ENCODE data around the gene PRR5L.

- TF ChIP-seq, protein P1, sequence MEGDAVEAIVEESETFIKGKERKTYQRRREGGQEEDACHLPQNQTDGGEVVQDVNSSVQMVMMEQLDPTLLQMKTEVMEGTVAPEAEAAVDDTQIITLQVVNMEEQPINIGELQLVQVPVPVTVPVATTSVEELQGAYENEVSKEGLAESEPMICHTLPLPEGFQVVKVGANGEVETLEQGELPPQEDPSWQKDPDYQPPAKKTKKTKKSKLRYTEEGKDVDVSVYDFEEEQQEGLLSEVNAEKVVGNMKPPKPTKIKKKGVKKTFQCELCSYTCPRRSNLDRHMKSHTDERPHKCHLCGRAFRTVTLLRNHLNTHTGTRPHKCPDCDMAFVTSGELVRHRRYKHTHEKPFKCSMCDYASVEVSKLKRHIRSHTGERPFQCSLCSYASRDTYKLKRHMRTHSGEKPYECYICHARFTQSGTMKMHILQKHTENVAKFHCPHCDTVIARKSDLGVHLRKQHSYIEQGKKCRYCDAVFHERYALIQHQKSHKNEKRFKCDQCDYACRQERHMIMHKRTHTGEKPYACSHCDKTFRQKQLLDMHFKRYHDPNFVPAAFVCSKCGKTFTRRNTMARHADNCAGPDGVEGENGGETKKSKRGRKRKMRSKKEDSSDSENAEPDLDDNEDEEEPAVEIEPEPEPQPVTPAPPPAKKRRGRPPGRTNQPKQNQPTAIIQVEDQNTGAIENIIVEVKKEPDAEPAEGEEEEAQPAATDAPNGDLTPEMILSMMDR (IDR thresholded peaks at IDR 0.05) = no peak
- TF ChIP-seq POLR2A (IDR thresholded peaks at IDR 0.05) (no peak), EP300 (IDR thresholded peaks at IDR 0.05) (no peak)
These were observed 156.9 kb downstream of the PRR5L start for GRCh38 chr11:36452961-36453360.

Measured in tibial nerve (tissue), 4 donors.